ENCODE measurements around the gene TBL1X. TPM values are rescaled to one million over a fixed set of nuclear protein-coding genes. Genes with fewer than 3 reads are reported as not detected.

The TBL1X gene
- total and polyA plus RNA-seq, 2 of the 4 experiments (the other 2 are of a cell fraction): 16.2 to 20.8 TPM

DNA sequence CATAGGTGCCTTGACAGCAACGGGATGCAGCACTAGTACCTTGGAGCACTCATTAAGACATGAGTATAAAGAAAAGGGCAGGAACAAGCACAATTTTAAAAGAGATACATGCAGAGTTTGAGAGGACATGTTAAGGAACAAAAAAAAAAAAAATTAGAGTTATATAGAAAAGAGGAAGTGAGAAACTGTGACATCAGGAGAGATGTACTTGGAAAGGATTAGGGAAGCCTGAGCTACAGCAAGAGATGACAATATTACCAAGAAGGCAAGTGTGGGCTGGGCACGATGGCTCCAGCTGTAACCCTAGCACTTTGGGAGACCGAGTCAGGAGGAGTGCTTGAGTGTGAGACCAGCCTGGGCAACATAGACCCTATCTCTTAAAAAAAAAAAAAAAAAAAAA lies 263.4 kb downstream of the TBL1X start:
- CTCF ChIA-PET: interaction anchor here (0.6 kb wide), 2 partner anchors 45 to 392 kb away, joined by 3 to 5 read pairs; no protein-coding TSS in a partner anchor
- in situ Hi-C loops (cut with MboI; ENCODE audit: low sequenced_read_pairs): no loop called here
- H4K91ac ChIP-seq (ENCODE audit: insufficient read depth, low read depth, low read length): no peak overlapping the region
- 75% methylated on average over 1 of the region's 3 CpGs; no CpG with 5 or more reads in 1 of the 2 experiments for WGBS, 2 experiments (ENCODE audit: extremely low coverage in 2 of 2, insufficient read length in 1 of 2)
- H2BK120ac ChIP-seq (ENCODE audit: low read depth, low read length): no peak overlapping the region
- H3K23ac ChIP-seq (ENCODE audit: low read depth, low read length): no peak overlapping the region
- ATAC-seq (ENCODE audit: low read depth) (no peak), DNase-seq (no peak)
- no TSS peak for BruUV-seq (replicated peaks)
- H3K27ac ChIP-seq (ENCODE audit: insufficient read depth, low read length): no peak overlapping the region
- no peaks in the 10 kb centered on the region for H3K36me3 ChIP-seq (ENCODE audit: control insufficient read depth, insufficient read depth, low read length)
- peaks cover 18% of the 10 kb centered on the region for H3K9me3 ChIP-seq (ENCODE audit: control insufficient read depth, insufficient read depth, low read length)
- intact Hi-C loops (cut with micrococcal nuclease): no loop called here
- H3K4me1 ChIP-seq (ENCODE audit: control insufficient read depth, insufficient read depth, low read length): no peaks in the 10 kb centered on the region
- no peak overlapping the region for H3K4me2 ChIP-seq (ENCODE audit: low read depth, low read length)
- no peak overlapping the region for H3K4me3 ChIP-seq (ENCODE audit: insufficient read depth, low read depth, low read length)
- H3K4ac ChIP-seq (ENCODE audit: low read depth, low read length): no peak overlapping the region
- H2AFZ ChIP-seq (replicated peaks; ENCODE audit: low read length, poor library complexity): no peak overlapping the region
- no peaks in the 10 kb centered on the region for H4K20me1 ChIP-seq (ENCODE audit: insufficient read depth, low read length)
- H2AK5ac ChIP-seq (ENCODE audit: low read depth, low read length): no peak overlapping the region
- H3K56ac ChIP-seq (ENCODE audit: extremely low read depth, insufficient read depth, low read length): no peak overlapping the region
- H3K9ac ChIP-seq (ENCODE audit: low read depth, low read length): no peak overlapping the region
- H3K14ac ChIP-seq (replicated peaks; ENCODE audit: low read depth, low read length): no peak overlapping the region
- no peak overlapping the region for H2BK5ac ChIP-seq (ENCODE audit: low read depth, low read length, poor library complexity, severe bottlenecking)
- H2AK9ac ChIP-seq (replicated peaks; ENCODE audit: low read depth, low read length, poor library complexity): no peak overlapping the region
- no peak overlapping the region for H2BK20ac ChIP-seq (ENCODE audit: low read depth, low read length)
- no peaks in the 10 kb centered on the region for H3K9me1 ChIP-seq (ENCODE audit: insufficient read depth, low read length)
- POLR2A ChIA-PET (ENCODE audit: unreplicated experiment): no interaction called here
- no peak overlapping the region for H2BK15ac ChIP-seq (ENCODE audit: low read depth, low read length)
- TF ChIP-seq FOS (IDR thresholded peaks at IDR 0.05; ENCODE audit: low read depth, low read length): no peak
- TF ChIP-seq, protein P1, sequence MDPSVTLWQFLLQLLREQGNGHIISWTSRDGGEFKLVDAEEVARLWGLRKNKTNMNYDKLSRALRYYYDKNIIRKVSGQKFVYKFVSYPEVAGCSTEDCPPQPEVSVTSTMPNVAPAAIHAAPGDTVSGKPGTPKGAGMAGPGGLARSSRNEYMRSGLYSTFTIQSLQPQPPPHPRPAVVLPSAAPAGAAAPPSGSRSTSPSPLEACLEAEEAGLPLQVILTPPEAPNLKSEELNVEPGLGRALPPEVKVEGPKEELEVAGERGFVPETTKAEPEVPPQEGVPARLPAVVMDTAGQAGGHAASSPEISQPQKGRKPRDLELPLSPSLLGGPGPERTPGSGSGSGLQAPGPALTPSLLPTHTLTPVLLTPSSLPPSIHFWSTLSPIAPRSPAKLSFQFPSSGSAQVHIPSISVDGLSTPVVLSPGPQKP (IDR thresholded peaks at IDR 0.05; ENCODE audit: borderline replicate concordance, low read depth, low read length): no peak
- TF ChIP-seq MAFK (IDR thresholded peaks at IDR 0.05; ENCODE audit: low read depth, low read length): no peak
- TF ChIP-seq, protein P2, sequence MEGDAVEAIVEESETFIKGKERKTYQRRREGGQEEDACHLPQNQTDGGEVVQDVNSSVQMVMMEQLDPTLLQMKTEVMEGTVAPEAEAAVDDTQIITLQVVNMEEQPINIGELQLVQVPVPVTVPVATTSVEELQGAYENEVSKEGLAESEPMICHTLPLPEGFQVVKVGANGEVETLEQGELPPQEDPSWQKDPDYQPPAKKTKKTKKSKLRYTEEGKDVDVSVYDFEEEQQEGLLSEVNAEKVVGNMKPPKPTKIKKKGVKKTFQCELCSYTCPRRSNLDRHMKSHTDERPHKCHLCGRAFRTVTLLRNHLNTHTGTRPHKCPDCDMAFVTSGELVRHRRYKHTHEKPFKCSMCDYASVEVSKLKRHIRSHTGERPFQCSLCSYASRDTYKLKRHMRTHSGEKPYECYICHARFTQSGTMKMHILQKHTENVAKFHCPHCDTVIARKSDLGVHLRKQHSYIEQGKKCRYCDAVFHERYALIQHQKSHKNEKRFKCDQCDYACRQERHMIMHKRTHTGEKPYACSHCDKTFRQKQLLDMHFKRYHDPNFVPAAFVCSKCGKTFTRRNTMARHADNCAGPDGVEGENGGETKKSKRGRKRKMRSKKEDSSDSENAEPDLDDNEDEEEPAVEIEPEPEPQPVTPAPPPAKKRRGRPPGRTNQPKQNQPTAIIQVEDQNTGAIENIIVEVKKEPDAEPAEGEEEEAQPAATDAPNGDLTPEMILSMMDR (conservative IDR thresholded peaks at IDR 0.05; ENCODE audit: low read depth, low read length): no peak
- TF ChIP-seq, protein P3, sequence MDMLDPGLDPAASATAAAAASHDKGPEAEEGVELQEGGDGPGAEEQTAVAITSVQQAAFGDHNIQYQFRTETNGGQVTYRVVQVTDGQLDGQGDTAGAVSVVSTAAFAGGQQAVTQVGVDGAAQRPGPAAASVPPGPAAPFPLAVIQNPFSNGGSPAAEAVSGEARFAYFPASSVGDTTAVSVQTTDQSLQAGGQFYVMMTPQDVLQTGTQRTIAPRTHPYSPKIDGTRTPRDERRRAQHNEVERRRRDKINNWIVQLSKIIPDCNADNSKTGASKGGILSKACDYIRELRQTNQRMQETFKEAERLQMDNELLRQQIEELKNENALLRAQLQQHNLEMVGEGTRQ (IDR thresholded peaks at IDR 0.05; ENCODE audit: low read depth, low read length): no peak
- TF ChIP-seq RCOR1 (IDR thresholded peaks at IDR 0.05; ENCODE audit: insufficient replicate concordance, low read length): no peak
- dilution Hi-C loops (cut with HindIII; ENCODE audit: low sequenced_read_pairs, unreplicated experiment): no loop called here
- no peak overlapping the region for H3K18ac ChIP-seq (ENCODE audit: low read depth, low read length)
- H3K27me3 ChIP-seq (ENCODE audit: control insufficient read depth, insufficient read depth, low read length): no peaks in the 10 kb centered on the region
- no peak overlapping the region for H4K5ac ChIP-seq (ENCODE audit: low read depth, low read length)
- no peak overlapping the region for H4K8ac ChIP-seq (ENCODE audit: low read depth in 2 of 2, low read length in 2 of 2)
- H3K79me1 ChIP-seq (ENCODE audit: low read depth in 1 of 2, low read length in 2 of 2): no peaks in the 10 kb centered on the region

All from IMR-90 (cell line).